GM19455 (cell line): ENCODE data around the gene NUDT5.
"Not testable (repeated sequence)": the region's sequence is repeated elsewhere in the genome, so short reads cannot be mapped to it uniquely, and the experiment has no call there.

Source experiments
- ATAC-seq: cut with Tn5 transposase; IDR thresholded peaks from one replicate; pipeline ENCODE4 v1.9.1; 2021; ENCODE audit not compliant: unreplicated experiment

The NUDT5 gene

GRCh38 chr10:12207114-12207513, 11.4 kb upstream of the NUDT5 start:
- ATAC-seq: no peak

GRCh38 chr10:12205082-12205481, 9.4 kb upstream of the NUDT5 start:
- no peak for ATAC-seq

GRCh38 chr10:12202226-12202625, 6.5 kb upstream of the NUDT5 start:
- ATAC-seq: no peak

GRCh38 chr10:12201543-12201942, 5.9 kb upstream of the NUDT5 start:
- no peak for ATAC-seq

GRCh38 chr10:12200850-12201249, 5.2 kb upstream of the NUDT5 start:
- no peak for ATAC-seq

- no peak for ATAC-seq
Observed at GRCh38 chr10:12198156-12198555, 2.5 kb upstream of the NUDT5 start.

GRCh38 chr10:12196531-12197211, 980 bp upstream of the NUDT5 start:
- ATAC-seq: no peak

GRCh38 chr10:12195281-12195602, 449 bp downstream of the NUDT5 start:
- peak; percentile 3 for ATAC-seq

- no peak for ATAC-seq
Observed at GRCh38 chr10:12194752-12195271, 879 bp downstream of the NUDT5 start.

- ATAC-seq: no peak
Observed at GRCh38 chr10:12193193-12193592, 2.5 kb downstream of the NUDT5 start.

GRCh38 chr10:12191715-12192114, 4.0 kb downstream of the NUDT5 start:
- no peak for ATAC-seq

- ATAC-seq: no peak
Observed at GRCh38 chr10:12189426-12189825, 6.3 kb downstream of the NUDT5 start.

- no peak for ATAC-seq
Observed at GRCh38 chr10:12188656-12189055, 7.0 kb downstream of the NUDT5 start.

GRCh38 chr10:12187321-12187905, 8.3 kb downstream of the NUDT5 start:
- no peak for ATAC-seq

GRCh38 chr10:12186323-12186722, 9.4 kb downstream of the NUDT5 start:
- no peak for ATAC-seq

GRCh38 chr10:12184165-12184564, 11.5 kb downstream of the NUDT5 start:
- no peak for ATAC-seq

GRCh38 chr10:12181065-12181775, 14.5 kb downstream of the NUDT5 start:
- ATAC-seq: peak; percentile 94

- ATAC-seq: no peak
Observed at GRCh38 chr10:12180221-12180974, 15.3 kb downstream of the NUDT5 start.

- no peak for ATAC-seq
Observed at GRCh38 chr10:12179606-12180170, 16.0 kb downstream of the NUDT5 start.

- no peak for ATAC-seq
Observed at GRCh38 chr10:12177642-12178041, 18.0 kb downstream of the NUDT5 start.

- not testable (repeated sequence) for ATAC-seq
Observed at GRCh38 chr10:12171512-12171911, 24.2 kb downstream of the NUDT5 start.
